ENCODE data around the gene JPH3. TPM values are rescaled to one million over a fixed set of nuclear protein-coding genes. Genes with fewer than 3 reads are reported as not detected.

Gene JPH3
- polyA plus RNA-seq, 1 donor (not counting 4 experiments of a cell fraction or from before 2014, with no cell fraction given): not detected

DNA sequence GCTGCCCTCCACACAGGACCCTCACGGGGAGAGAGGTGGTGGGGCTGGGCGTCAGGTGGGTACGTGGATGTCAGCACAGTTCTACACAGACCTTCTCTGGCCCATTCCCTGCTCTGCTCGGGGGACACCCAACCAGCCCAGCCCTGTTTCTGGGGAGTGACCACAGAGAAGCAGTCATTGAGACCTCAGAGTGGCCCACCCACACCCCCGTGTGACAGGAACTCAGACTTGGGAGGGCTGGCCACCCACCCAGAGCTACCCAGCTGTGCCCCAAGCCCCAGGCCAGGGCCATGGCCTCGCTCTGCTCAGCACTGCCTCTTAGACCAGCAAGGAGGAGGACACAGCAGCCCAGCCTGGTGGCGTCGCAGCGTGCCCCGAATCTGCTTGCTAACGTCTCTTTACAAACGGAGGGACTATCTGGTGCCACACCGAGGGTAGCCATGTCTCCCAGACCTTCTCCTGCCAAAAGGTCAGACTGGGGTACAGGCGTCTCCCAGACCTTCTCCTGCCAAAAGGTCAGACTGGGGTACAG is 85.8 kb downstream of the JPH3 start:
- Histone ChIP-seq H3K9me3 (ENCODE audit: control insufficient read depth, low read depth, low read length) (no peaks in the 10 kb centered on the region), H3K27me3 (ENCODE audit: control insufficient read depth, extremely low read depth, insufficient read depth, low read length) (peaks cover 22% of the 10 kb centered on the region)
- FAIRE-seq: no peak

GRCh38 chr16:87688876-87689815 is 86.8 kb downstream of the JPH3 start:
- Histone ChIP-seq H3K4me3 (ENCODE audit: control insufficient read depth in 2 of 3, extremely low read depth in 1 of 3, insufficient read depth in 2 of 3, low read depth in 1 of 3, low read length in 3 of 3) (no peak overlapping the region), H3K27me3 (ENCODE audit: control insufficient read depth, extremely low read depth, insufficient read depth, low read length) (peaks cover 22% of the 10 kb centered on the region), H3K27ac (ENCODE audit: control insufficient read depth, insufficient read depth, low read length) (no peak overlapping the region), H3K9ac (ENCODE audit: control insufficient read depth, extremely low read depth, insufficient read depth, low read length) (no peak overlapping the region), H3K9me1 (ENCODE audit: control insufficient read depth, extremely low read depth, insufficient read depth, low read length) (no peaks in the 10 kb centered on the region), H2AFZ (ENCODE audit: control insufficient read depth, low read length) (no peak overlapping the region), H4K20me1 (ENCODE audit: control insufficient read depth, extremely low read depth, insufficient read depth, low read length) (no peaks in the 10 kb centered on the region), H3K79me2 (ENCODE audit: control insufficient read depth, insufficient read depth, low read length) (no peaks in the 10 kb centered on the region), H3K4me2 (ENCODE audit: control insufficient read depth, extremely low read depth, insufficient read depth, low read depth, low read length) (no peak overlapping the region), H3K4me1 (ENCODE audit: control insufficient read depth, extremely low read depth, insufficient read depth, low read length) (no peaks in the 10 kb centered on the region), H3K9me3 (ENCODE audit: control insufficient read depth, low read depth, low read length) (no peaks in the 10 kb centered on the region), H3K36me3 (ENCODE audit: control insufficient read depth in 2 of 2, extremely low read depth in 1 of 2, insufficient read depth in 2 of 2, low read length in 2 of 2) (no peaks in the 10 kb centered on the region)
- DNase-seq (ENCODE audit: low read depth, low spot score): no peak
- TF ChIP-seq CTCF (optimal IDR thresholded peaks at IDR 0.05 in 1 of 3, IDR thresholded peaks at IDR 0.05 in 1 of 3, conservative IDR thresholded peaks at IDR 0.05 in 1 of 3; ENCODE audit: extremely low read depth in 1 of 3, insufficient read depth in 2 of 3, low read length in 3 of 3) (no peak), EZH2 (IDR thresholded peaks at IDR 0.05; ENCODE audit: low read length) (no peak)
- FAIRE-seq: no peak
- dilution Hi-C loops (cut with MboI; ENCODE audit: extremely low pct_ligation_motif_present, low sequenced_read_pairs): no loop called here

More for the DNA sequence above, 85.8 kb downstream of the JPH3 start:
- Histone ChIP-seq H3K79me2 (ENCODE audit: control insufficient read depth, insufficient read depth, low read length) (no peaks in the 10 kb centered on the region), H3K4me1 (ENCODE audit: control insufficient read depth, extremely low read depth, insufficient read depth, low read length) (no peaks in the 10 kb centered on the region), H3K27ac (ENCODE audit: control insufficient read depth, insufficient read depth, low read length) (no peak overlapping the region), H2AFZ (ENCODE audit: control insufficient read depth, low read length) (no peak overlapping the region), H3K36me3 (ENCODE audit: control insufficient read depth in 2 of 2, extremely low read depth in 1 of 2, insufficient read depth in 2 of 2, low read length in 2 of 2) (no peaks in the 10 kb centered on the region), H3K9ac (ENCODE audit: control insufficient read depth, extremely low read depth, insufficient read depth, low read length) (no peak overlapping the region), H4K20me1 (ENCODE audit: control insufficient read depth, extremely low read depth, insufficient read depth, low read length) (no peaks in the 10 kb centered on the region), H3K4me2 (ENCODE audit: control insufficient read depth, extremely low read depth, insufficient read depth, low read depth, low read length) (no peak overlapping the region), H3K4me3 (ENCODE audit: control insufficient read depth in 2 of 3, extremely low read depth in 1 of 3, insufficient read depth in 2 of 3, low read depth in 1 of 3, low read length in 3 of 3) (no peak overlapping the region), H3K9me1 (ENCODE audit: control insufficient read depth, extremely low read depth, insufficient read depth, low read length) (no peaks in the 10 kb centered on the region)
- TF ChIP-seq CTCF (optimal IDR thresholded peaks at IDR 0.05 in 1 of 3, IDR thresholded peaks at IDR 0.05 in 1 of 3, conservative IDR thresholded peaks at IDR 0.05 in 1 of 3; ENCODE audit: extremely low read depth in 1 of 3, insufficient read depth in 2 of 3, low read length in 3 of 3) (no peak), EZH2 (IDR thresholded peaks at IDR 0.05; ENCODE audit: low read length) (no peak)
- no peak for DNase-seq (ENCODE audit: low read depth, low spot score)
- dilution Hi-C loops (cut with MboI; ENCODE audit: extremely low pct_ligation_motif_present, low sequenced_read_pairs): no loop called here
